Neural cell (in vitro differentiated cells): ENCODE measurements around the gene ACAA1.

Experiments
- CTCF ChIP-seq: fragments of 450-650 bp; IDR thresholded peaks from 2 replicates; pipeline ENCODE4 v1.5.1; 2014; ENCODE audit warnings: antibody characterized with exemption, mild to moderate bottlenecking, moderate library complexity; ENCODE audit not compliant: poor library complexity, severe bottlenecking
- EP300 ChIP-seq: fragments of 450-650 bp; conservative IDR thresholded peaks from 2 replicates; pipeline ENCODE4 v1.6.1; 2014; ENCODE audit warnings: antibody characterized with exemption, mild to moderate bottlenecking, moderate library complexity; ENCODE audit not compliant: poor library complexity, severe bottlenecking

- TF ChIP-seq CTCF (no peak), EP300 (no peak)
Measured at GRCh38 chr3:38121832-38122461, 15.0 kb downstream of the ACAA1 start.
